Measurements from ENCODE around the gene YAF2. TPM values are rescaled to one million over a fixed set of nuclear protein-coding genes. Genes with fewer than 3 reads are reported as not detected.

Gene YAF2
- total RNA-seq, 1 donor from 2014 or later = 62.7 TPM

DNA sequence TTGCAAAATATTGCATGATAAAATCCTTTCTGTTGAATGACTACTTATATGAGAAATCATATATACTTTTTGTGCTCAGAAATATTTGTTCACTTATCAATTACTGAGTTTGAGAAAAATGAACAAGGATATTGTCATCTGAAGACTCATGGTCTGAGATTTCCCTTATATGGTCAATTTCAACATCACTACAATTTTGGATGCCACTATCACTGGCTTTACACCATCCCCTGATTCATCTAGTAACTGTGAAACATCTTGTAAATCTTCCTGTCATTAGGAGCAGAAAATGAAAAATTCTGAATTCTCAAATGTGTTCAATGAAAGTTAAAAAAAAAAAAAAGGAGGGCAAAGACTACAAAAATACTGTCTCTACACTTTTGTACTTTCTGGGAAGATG, 71.5 kb downstream of the YAF2 start:
- no peak for ATAC-seq
- intact Hi-C loops (cut with micrococcal nuclease) = no loop called here
- no peak for DNase-seq

DNA sequence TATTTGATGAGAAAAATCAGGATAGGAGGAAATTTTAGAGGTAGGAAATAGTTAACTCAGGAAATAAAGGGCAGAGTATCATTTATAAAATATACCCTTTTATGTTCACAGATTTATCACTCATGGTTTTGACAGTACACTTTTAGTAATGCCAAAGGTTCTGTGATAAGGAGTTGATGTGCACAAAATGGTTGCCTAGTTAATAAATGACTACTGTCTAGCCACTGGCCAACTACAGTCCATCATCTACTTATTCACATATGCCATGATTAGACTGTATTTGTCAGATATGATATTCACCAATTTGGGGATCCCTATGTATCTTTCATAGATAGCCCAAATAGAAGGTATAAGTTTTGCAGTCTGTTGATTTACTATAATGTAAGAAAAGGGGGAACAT, 74.1 kb downstream of the YAF2 start:
- intact Hi-C loops (cut with micrococcal nuclease) = no loop called here
- ATAC-seq (no peak), DNase-seq (no peak)

DNA sequence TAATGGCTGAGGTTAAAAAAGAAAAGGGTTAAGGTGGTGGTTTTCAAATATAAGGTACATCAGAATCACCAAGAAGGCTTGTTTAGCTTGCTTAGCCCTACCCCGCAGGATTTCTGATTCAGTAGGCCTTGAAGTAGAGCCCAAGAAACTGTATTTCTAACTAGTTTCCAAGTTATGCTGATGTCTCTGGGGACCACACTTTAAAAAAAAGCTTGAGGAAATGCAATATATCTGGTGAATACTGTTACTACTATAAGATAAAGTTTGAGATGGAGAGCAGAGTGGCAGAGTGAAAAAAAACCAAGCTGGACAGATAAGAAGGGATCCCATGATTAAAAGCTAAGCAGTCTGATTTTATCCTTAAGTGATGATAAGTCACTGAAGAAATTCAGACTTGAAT, 75.1 kb downstream of the YAF2 start:
- intact Hi-C loops (cut with micrococcal nuclease) = no loop called here
- ATAC-seq (peak; percentile 38), DNase-seq (no peak)

DNA sequence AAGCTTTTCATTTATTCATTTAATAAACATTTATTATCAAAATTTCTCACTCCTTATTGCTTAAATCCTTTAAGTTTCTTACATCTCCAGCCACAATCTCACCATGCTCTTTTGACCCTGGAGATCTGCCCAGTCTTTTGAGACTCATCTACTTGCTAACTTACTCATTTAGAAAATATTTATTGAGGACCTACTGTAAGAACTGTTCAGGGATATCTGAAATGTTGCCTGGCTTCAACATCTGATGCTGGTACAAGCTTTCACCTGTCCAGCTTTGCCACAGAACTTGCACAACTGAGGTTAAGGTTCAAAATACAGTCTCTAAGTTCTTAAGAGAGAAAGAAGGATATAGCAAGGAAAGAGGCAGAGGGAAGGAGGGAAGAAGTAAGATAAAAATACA, 75.9 kb downstream of the YAF2 start:
- no peak for ATAC-seq
- intact Hi-C loops (cut with micrococcal nuclease) = no loop called here
- DNase-seq = no peak

DNA sequence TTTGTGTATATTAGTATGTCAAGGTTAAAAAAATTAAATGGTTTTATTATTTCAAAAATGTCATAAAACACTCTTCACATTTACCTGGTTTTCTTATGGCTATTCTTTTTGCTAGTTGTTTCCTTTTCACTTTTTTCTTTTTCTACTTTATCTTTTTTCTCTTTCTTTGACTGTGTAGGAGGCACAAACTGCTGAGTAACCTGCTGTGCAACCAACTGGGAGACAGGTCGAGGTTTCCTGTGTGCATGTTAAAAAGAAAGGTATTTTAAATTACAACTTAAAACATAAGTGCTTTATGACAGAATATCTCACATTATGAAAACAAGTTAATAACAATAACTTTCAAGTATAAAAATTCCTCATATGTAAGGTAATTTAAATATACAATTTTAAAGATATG, 76.5 kb downstream of the YAF2 start:
- no peak for DNase-seq
- no peak for ATAC-seq
- intact Hi-C loops (cut with micrococcal nuclease) = no loop called here

DNA sequence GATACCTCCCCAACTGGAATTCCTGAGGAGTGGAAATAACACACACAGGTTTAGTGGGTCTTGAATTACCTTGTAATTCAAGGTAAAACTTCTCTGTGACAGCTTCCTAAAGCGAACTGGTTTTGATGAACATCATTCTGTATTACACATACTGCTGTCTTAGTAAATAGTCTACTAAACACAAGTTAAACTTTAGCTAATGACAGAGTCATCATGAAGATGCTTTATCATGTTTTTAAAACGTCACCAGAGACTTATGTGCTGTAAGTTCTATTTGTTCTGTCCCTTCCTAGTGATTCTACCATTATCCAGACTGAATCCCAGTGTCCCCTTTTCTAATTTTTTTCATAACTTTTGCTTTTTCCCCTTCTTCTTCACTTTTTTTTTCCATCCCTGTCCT, 81.8 kb downstream of the YAF2 start:
- intact Hi-C loops (cut with micrococcal nuclease) = no loop called here

DNA sequence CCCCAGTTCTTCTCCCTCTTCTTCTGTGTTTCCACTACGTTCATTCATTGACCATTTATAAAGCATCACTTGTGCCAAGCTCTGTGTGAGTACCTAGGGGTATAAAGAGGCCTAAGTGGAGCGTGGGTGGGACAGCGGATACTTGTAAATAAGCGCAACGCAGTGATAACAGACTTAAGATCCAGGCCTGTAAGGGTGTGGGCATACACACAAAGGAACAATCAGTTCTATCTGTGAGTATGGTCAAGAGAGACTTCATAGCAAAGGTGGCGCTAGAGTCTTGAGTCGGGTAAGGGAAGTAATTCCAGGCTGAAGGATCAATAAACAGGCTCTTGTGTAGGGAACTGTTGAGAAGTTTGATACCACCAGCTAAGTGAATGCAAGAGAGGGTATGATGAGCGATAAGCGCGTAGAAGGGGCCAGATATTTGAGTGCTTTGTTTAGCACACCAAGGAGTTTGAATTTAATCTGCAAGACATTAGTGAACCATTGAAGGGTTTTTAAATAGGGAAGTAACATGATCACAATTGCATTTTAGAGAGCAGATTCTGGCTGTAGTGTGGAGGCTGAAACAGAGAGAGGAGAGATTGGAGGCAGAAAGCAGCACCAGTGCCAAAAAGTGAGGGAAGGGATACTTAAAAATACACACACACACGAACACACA, 92.4 kb downstream of the YAF2 start:
- intact Hi-C loops (cut with micrococcal nuclease) = loop anchor here (10.0 kb wide), 1 partner anchor 89 kb away; the partner anchor contains the start of gene YAF2
- ATAC-seq (no peak), DNase-seq (no peak)

More for the DNA sequence above, 81.8 kb downstream of the YAF2 start:
- DNase-seq = no peak
- ATAC-seq = no peak

DNA sequence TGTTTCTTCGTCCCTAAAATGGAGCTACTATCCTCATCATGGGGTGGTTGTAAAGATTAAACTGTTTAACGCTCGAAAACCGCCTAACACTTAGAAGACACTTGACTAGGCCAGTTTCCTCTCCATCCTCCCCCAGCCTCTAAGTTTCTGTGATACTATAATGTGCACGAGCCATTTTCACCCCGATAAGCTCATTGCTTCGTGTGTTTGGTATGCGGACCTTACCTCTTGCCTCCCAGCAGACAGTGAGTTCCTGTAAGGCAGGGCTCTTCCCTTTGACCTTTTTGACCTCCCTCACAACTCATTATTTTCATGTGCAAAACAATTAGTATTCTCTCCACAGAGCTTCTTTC, 92.9 kb downstream of the YAF2 start:
- DNase-seq = no peak
- intact Hi-C loops (cut with micrococcal nuclease) = loop anchor here (10.0 kb wide), 1 partner anchor 90 kb away; the partner anchor contains the start of gene YAF2
- no peak for ATAC-seq

DNA sequence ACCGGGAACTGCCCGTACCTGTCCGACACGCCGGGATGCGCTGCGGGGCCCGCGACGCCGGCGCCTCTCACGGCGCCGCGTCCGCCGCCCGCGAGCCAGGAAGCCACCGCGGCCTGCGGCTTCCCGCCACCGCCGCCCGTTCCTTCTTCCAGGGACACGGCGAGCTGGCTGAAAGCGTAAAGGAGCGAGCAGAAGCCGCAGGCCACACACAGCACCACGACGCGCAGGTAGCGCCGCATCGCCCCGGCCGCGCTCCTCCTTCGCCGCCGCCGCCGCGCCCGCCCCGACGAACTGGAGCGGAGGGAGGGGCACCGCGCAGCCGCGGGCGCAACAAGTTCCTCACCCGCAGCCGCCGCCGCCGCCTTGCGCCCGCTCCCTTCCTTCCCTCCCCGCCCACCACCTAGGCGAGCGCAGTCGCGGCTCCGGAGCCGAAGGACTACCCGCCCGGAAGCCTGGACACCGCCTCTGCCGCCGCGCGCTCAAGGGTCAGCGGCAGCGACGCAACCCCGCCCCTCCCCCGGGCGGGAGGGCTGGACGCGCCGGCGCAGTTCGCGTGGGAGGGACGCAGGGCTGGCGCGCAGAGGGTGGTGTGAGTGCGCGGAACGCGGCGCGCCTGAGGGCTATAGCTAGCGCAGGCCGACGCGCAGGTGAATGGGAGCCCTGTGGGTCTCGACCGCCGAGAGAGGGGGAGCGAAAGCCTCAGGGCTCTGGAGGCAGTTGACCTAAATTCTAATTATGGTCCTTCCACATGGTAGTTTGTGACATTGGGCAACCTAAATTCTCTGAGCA, 93.4 kb downstream of the YAF2 start, which contains the start of gene GXYLT1:
Gene GXYLT1 (minus strand): TSS at position 467 of the 789 bp plus-strand sequence. CDS start 228 bp downstream, at position 239.
- ATAC-seq (peak; percentile 99), DNase-seq (peak; percentile 96)
- intact Hi-C loops (cut with micrococcal nuclease) = loop anchor here (10.0 kb wide), 1 partner anchor 90 kb away; the partner anchor contains the start of gene YAF2

DNA sequence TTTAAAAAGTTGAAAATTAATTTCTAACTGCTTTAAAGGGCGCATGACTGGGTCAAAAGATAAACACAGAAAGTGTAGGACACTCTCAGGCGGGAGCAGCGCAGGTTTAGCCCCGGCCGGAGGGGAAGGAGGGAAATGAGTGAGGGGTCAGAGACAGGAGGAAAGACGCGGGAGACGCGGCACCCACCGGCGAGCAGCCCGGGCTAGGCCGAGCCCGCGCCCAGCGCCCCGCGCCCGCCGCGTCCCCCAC, 94.0 kb downstream of the YAF2 start:
- intact Hi-C loops (cut with micrococcal nuclease) = loop anchor here (10.0 kb wide), 1 partner anchor 91 kb away; the partner anchor contains the start of gene YAF2
- DNase-seq (no peak), ATAC-seq (no peak)

DNA sequence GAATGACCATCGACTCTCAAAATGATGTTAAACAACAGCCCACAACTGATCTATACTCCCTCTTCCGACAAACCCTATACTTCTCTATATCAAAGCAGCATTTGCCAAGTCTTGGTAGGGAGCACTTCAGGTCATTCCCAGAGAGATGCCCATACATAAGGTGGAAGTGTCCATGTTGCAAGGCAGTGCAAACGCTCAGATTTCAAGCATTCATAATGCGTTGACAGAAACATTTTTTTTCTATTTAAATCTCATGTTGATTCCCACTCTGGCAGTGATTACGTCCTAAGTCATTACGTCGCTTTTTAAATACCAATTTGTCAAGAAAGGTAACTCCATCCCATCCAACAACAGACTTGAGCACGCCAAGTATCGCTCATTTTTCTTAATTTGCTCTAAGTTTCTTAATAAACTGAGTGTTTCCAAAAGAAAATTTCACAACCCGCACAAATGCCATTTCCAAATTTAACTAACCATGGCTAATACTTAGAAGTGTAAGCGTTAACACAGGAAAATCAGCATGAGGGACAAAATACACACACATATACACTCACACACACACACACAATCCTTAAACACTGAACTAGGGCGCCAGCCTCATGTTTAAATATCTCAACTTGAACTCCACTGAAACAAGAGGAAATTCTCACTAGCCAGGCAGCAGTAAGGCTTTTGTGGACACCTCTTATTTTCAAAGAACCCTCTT, 94.4 kb downstream of the YAF2 start:
- DNase-seq (no peak), ATAC-seq (no peak)
- intact Hi-C loops (cut with micrococcal nuclease) = loop anchor here (10.0 kb wide), 1 partner anchor 91 kb away; the partner anchor contains the start of gene YAF2

DNA sequence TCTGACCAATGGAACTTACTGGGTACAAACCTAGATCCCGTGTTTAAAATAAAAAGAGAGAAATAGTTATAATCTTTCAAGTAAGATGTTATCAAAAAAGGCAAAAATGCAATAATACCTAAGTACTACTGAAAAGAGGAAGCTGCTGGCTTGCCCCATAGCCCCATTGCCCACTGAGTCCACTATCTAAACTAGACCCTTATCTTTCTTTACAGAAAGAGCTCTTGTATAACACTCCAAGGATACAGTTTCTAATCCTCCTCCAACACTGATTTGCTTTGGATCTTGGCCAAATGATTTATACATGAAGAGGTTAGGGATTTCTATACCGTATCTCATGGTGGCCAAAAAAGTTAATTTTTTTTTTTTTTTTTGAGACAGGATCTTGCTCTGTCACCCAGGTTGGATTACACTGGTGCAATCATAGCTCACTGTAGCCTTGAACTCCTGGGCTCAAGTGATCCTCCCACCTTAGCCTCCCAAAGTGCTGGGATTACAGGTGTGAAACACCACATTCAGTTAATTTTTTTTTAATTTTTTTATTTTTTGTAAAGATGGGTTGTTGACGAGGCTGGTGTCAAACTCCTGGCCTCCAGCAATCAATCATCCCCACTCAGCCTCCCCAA, 96.0 kb downstream of the YAF2 start:
- intact Hi-C loops (cut with micrococcal nuclease) = loop anchor here (10.0 kb wide), 1 partner anchor 93 kb away; the partner anchor contains the start of gene YAF2
- ATAC-seq (no peak), DNase-seq (no peak)

DNA sequence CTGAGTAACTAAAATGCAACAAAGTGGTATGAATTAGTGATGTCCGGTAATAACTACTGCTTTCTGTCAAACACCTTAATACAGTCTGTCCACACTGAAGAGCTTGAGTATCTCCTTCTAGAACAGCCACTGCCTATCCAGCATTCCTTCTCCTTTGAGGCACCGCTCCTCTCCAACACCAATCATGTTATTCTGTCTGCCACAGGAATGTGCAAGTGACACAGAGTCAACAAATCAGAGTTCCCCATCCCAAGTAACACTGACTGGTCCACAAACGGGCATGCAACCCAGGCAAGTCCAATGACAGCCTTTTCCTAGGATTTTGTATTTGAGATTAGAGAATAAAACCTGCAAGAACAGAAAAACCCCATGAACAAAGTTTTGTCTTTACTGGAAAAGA, 97.1 kb downstream of the YAF2 start:
- ATAC-seq (no peak), DNase-seq (no peak)
- intact Hi-C loops (cut with micrococcal nuclease) = loop anchor here (10.0 kb wide), 1 partner anchor 94 kb away; the partner anchor contains the start of gene YAF2

DNA sequence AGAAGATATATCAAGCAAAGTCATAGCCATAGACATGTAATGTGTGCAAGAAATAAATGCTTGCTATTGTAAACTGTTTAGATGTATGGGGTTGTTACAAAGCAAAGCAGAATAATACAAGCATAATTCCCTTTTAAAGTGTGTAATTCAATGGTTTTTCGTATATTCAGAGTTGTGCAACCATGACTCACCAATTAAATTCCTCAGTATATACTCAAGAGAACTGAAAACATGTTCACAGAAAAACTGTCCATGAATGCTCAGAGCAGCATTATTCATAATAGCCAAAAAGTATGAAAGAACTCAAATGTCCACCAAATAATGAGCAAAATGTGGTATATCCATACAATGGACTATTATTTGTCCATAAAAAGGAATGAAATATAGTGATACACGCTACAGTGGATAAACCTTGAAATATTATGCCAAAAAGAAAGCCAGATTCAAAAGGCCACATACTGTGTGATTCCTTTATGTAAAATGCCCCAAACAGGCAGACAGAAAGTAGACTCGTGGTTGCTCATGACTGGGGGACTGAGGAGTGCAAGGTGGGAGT, 102.7 kb downstream of the YAF2 start:
- DNase-seq (no peak), ATAC-seq (no peak)
- intact Hi-C loops (cut with micrococcal nuclease) = no loop called here

DNA sequence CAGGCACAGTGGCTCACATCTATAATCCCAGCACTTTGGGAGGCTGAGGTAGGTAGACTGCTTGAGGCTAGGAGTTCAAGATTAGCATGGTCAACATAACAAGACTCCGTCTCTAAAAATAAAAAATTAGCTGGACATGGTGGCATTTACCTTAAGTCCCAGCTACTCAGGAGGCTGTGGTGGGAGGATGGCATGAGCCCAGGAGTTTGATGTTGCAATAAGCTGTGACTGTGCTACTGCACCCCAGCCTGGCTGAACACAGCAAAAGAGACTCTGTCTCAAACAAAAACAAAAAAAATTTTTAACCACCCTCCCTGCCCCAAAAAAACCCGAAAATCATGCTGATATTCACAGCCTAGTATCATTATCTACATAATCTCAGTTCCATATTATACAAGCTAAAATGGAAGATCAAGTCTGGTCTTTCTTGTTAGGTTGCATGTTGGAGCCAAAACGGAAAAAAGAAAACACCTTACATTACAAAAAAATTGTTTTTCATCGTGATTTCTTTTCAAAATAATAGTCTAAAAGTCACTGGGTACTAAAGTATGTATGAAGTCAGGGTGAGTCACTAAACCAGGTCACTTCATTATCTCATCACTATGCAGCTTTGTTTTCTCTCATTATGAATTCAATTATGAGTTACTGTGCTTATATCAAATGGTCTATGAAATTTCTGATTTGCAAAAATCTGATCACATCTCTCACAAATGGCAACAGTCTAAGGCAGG, 107.2 kb downstream of the YAF2 start:
- intact Hi-C loops (cut with micrococcal nuclease) = no loop called here
- DNase-seq = peak; percentile 40
- ATAC-seq = peak; percentile 85

DNA sequence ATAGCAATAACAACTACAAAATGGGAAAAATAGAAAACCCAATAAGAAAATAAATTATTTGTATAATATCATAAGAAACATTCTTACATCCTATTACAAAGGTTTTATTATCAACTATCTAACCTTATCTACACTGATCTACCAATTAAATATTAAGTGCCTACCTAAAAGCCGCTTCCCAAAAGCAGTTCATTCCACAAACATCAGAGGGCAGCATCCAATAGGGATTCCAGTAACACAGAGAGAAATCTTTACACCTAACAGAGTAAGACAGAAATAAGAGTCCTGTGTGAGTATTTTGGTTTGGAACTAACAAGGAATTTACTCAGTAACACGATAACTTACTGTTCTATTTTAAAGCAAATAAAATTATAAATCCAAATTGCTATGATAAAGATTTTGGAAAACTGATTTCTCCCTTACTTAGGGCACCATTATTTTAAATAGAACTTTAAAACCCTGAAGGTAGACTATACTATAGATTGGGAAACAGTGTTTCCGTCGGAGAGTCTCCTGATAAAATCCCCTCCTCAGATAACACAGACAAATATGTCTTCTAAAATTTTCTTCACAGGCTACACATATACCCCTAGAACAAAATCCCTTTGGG, 108.3 kb downstream of the YAF2 start:
- no peak for DNase-seq
- ATAC-seq = peak; percentile 82
- intact Hi-C loops (cut with micrococcal nuclease) = loop anchor here (2.0 to 10.0 kb wide), 2 partner anchors 209 to 435 kb away; no protein-coding TSS in a partner anchor

DNA sequence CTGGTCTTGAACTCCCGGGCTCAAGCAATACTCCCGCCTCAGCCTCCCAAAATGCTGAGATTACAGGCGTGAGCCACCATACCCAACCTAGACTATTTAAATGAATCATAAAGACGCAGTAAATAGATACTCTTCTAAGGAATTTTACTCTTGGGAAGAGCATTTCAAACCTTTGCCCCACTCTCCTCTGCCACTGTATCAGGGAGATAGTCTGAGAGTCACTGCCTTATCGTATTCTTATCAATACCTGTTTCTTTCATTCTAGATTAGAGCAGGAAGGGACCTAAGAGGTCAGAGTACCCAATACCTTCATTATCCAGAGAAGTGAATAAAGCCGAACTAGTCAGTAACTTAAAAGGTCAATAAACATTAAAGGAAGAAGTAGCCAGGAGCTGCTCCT, 109.2 kb downstream of the YAF2 start:
- DNase-seq (no peak), ATAC-seq (no peak)
- intact Hi-C loops (cut with micrococcal nuclease) = loop anchor here (2.0 to 10.0 kb wide), 2 partner anchors 210 to 436 kb away; no protein-coding TSS in a partner anchor

DNA sequence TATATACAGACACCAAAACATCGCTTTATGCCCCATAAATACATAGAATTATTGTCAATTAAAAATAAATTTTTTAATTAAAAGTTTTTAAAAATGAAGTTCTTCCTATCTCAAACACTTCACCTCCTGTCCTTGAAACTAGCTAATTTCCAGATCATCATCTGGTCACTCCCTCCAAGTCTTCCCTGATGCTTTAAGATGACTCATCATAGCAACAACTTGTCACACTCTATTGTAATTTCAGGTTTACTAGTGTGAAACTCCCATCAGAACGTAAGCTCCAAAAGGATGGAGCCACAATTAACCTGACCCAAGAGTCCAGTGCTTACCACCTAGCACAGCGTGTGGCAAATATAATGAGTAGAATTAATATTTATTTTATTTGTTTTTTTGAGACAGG, 109.7 kb downstream of the YAF2 start:
- no peak for ATAC-seq
- intact Hi-C loops (cut with micrococcal nuclease) = loop anchor here (2.0 to 10.0 kb wide), 2 partner anchors 210 to 436 kb away; no protein-coding TSS in a partner anchor
- DNase-seq = no peak

Data from left ventricle myocardium superior (tissue), 1 donor.